Fibroblast of gingiva (primary cell): Measurements from ENCODE around the gene C6orf163.
"Not testable (repeated sequence)": the region's sequence is repeated elsewhere in the genome, so short reads cannot be mapped to it uniquely, and the experiment has no call there.

Experiments
- DNase-seq: peaks from one replicate; pipeline ENCODE4 v3.0.0-alpha.2; 2011; ENCODE audit warnings: low read depth

The C6orf163 gene

DNA sequence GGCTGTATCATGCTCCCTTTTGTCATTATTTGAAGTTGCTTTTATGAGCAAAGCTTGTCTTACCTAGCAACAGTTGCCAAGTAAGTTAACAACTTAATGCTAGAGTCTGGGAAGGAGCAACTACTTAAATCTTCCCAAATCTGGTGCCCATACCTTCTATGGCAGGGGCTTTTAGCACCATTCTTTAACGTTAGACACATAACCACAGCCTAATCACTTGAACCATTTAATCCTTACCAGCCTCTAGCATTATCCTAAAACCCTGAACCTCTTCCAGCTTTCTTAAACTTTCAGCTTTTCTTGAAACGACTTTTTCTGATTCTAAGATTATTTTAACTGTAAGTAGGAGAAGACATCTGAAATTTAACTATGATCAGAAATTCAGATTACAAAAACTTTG is at the start of gene C6orf163:
TSS of gene C6orf163 (plus strand) at position 83 of the 400 bp plus-strand sequence. CDS start at position 370, 287 bp downstream.
- no peak for DNase-seq

- DNase-seq = no peak
Observed at GRCh38 chr6:87297119-87297518, 47.5 kb upstream of the C6orf163 start.

DNA sequence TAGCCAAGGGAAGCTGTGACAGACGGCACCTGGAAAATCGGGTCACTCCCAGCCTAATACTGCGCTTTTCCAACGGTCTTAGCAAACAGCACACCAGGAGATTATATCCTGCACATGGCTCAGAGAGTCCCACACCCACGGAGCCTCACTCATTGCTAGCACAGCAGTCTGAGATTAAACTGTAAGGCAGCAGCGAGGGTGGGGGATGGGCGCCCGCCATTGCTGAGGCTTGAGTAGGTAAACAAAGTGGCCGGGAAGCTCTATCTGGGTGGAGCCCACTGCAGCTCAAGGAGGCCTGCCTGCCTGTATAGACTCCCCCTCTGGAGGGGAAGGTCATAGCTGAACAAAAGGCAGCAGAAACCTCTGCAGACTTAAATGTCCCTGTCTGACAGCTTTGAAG is 43.3 kb upstream of the C6orf163 start:
- not testable (repeated sequence) for DNase-seq

DNA sequence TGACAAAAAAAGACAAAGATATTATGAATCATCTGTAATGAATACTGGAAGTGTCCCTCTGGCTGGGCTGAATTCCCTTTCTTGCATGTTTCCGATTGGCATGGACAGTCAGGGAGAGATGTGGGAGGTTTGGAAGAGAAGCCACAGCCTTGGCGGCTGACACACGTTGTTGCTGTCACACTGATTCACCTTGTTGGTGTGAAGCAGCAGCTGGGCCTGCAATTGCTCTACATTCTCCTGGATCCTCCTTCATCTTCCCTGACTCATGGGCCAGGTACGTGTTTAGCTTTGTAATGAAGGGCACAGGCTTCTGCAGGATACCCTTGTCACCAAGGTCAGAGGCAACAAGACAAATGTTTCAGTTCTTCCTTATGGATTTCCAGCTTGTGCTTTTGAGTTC is 35.6 kb upstream of the C6orf163 start:
- no peak for DNase-seq

- no peak for DNase-seq
Observed at GRCh38 chr6:87312860-87313259, 31.8 kb upstream of the C6orf163 start.

DNA sequence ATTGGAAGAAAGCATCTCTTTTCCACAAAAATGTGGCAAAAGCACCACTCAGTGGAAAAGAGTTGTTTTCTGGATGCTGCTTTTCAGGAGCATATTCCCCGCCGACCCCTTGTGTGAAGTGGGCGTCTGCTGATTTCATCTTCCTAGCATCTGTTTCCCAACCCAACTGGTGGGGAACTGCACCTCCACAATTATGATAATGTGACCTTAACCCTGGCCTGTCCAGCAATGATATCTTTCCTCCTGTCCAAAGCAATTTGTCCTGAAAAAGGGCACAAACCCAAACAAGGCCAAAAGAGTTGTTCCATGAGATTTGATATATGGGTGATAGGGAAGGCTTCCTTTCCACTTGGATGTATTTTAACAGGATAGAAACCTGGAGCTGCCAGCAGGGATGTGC is 29.5 kb upstream of the C6orf163 start:
- DNase-seq = no peak

DNA sequence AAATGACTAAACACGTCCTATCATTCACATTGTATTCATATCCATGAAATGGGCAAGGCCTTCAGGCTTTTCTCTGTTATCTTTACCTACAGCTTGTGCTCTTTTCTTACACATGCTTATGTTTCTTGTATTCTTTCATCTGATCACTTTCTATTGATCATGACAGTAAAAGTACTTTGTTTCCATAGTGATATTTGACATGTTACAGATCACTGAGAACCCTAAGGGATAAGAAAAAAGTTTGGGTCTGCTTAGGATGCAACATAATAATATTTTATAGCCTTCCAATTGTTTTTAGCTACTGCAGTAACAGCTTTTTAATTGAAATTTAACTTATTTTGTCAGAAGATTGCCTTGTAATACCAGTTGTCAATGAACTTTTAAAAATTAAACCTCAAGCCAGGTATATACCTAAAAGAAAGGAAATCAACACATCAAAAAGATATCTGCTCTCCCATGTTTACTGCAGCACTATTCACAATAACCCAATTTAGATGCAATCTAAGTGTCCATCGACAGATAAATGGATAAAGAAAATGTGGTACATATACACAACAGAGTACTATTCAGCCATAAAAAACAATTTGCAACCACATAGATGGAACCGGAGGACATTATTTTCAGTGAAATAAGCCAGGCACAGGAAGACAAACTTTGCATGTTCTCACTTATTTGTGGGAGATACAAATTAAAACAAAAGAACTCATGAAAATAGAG is 25.2 kb upstream of the C6orf163 start:
- no peak for DNase-seq

DNA sequence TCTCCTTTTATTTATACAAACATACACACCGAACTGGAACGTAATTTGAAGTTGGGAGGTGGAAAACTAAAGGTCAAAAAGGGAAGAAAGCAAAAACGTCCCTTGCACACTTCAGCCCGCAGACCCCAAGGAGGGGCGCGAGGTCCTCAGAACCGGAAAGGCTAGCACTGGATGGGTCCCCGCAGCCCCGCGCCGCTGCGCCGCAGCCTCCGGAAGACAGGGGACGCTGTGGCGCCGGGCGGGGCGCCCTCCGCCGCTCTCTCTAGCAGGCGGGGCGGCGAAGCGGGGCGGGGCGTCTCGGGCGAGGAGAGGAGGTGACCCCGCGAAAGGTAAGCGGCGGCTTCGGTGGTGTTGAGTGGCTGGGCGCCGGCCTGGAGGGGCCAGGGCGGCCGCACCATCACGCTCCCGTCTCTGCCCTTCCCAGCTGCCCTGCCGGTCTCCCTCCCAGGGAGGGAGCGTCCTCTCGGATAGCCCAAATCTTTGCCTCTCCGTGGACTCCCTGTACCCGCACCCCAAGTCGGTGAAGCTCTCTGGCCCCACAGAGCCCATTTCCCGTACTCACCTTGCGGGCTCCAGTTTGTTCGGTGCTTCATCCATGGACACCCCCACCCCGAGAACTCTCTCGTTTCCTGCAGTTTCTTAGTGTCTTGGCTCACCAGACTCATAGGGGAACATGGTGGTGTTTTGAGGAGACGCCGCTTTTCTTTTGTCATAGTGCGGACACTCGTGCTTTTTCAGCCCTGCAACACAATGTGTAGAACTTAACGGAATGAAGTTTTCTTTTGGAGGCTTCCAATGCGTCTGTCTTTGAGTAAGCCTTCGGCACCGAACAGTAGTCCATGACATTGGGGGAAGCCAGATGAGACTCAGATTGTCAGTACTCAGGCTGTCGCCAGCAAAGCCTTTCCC is 22.1 kb upstream of the C6orf163 start, which contains the start of gene SMIM8:
TSS of gene SMIM8 (plus strand) at position 285 of the 909 bp plus-strand sequence. CDS start 14,444 bp downstream, outside the sequence.
- DNase-seq = peak; percentile 73

- not testable (repeated sequence) for DNase-seq
Observed at GRCh38 chr6:87323880-87324279, 20.7 kb upstream of the C6orf163 start.

GRCh38 chr6:87330961-87331360 is 13.7 kb upstream of the C6orf163 start:
- DNase-seq = no peak

DNA sequence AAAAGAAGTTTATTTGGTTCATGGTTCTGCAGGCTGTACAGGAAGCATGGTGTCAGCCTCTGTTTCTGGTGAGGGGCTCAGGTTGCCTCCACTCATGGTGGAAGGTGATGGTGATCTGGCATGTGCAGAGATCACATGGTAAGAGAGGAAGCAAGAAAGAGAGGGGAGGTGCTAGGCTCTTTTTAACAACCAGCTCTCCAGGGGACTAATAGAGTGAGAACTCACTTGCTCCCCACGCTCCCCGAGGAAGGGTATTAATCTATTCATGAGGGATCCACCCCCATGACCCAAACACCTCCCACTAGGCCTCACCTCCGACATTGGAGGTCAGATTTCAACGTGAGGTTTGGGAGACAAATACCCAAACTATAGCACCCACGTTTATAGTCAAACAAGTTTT is 11.6 kb upstream of the C6orf163 start:
- DNase-seq = no peak

DNA sequence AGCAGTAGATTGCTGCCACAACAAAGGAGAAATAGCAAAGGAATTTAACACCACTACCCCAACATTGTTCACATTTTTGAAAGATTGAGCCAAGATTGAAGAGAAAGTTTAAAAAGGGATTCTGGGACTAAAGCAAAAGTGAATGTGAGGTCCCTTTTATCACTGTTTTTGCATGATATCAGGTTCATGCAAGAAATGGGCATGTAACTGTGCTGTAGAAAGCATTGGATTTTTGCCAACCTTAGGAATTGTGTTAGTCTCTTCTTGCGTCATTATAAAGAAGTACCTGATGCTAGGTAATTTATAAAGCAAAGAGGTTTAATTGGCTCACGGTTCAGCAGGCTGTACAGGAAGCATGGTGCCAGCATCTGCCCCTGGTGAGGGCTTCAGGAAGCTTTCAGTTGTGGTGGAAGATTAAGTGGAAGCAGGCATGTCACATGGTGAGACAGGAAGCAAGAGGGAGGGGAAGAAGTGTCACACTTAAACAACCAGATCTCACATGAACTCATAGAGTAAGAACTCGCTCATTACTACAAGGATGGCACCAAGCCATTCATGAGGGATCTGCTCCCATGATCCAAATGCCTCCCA is 10.9 kb upstream of the C6orf163 start:
- DNase-seq = no peak

DNA sequence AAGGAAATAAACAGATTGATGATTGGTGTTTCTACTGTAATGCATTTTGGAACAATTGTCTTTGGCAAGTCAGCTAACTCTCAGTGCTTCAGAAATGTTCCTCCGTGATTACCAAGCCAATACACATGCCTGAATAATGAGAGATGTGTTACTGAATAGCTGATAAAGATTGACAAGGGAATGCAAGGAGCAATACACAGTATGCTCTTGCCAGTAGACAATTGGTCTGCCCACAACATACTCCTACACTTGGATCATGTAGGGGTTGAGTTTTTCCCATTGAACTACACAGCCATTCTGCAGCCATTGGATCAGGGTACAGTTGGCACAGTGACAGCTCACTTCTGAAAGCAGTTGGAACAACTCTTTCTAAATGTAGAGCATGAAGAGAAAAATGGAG is 9.9 kb upstream of the C6orf163 start:
- no peak for DNase-seq

DNA sequence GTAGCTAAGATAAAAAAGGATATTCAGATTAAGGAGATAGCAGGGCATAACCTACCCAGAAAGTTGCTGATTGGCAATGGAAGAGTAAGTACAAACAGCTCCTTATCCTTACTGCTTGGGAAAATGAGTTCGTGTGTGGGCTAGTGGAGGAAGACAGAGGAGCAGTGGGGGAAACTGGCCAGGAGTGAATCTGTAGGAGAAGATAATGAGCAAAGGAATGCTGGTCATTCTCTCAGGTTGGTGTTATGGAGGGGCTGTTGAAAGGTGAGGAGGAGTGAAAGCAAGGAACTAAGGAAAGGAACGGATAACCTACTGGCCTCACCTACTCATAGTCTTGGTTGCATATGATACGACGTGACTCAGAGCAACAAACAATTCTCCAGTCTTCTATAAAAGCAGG is 8.2 kb upstream of the C6orf163 start:
- DNase-seq = no peak

DNA sequence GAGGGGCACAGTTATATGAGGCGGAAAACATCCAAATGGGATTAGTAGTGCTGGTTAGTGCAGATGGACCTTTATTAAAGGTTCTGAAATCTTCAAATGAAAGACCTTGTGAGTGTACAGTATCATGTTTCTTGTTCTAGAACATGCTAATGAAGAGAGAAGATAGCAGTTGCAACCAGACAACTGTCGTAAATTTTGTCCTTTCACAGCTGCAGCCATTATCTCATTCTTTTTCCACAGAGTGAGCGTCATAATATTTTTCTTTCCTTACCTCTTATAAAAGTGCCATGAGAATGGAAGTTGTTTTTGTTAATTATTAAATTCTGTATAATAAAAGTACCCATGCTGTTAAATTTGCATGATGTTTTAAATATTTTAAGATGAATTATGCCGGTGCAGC is 4.4 kb upstream of the C6orf163 start:
- no peak for DNase-seq

GRCh38 chr6:87341158-87341557 is 3.5 kb upstream of the C6orf163 start:
- DNase-seq = no peak

DNA sequence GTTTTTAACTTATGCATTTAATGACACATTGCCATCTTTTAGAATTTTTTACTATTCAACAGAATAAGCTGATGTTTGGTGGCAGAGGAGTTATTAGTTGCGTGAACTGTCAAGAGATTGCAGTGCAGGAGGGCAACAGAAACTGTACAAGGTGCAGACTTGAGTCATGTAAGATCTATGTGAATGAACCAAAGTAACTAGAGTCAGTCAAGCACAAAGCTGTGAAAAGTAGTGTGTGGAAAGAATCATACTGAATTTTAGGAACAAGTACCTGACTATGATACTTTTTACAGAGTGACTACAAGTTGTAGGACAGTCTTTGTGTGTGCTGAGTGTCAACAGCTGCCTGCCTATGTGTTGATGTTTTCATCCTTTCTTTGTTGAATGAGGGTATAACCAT is 2.7 kb upstream of the C6orf163 start:
- no peak for DNase-seq

DNA sequence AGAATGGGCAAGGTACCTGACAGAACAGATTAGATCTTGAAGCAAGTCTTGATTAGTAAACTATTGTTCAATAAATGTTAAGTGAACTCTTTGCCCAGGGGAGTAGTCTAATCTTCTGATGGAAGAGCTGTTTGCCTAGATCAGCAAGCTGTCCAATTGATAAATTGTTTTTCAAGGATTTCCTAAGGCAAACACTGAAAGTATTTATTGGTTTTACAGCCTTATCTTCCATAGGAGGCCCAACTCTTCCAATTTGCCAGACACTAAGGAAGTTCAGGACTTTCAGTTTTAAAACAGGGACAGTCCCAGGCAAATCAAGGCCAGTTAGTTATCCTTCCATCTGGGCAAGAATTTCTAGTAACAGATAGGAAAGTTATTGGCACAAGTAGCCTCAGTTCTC is 1.8 kb upstream of the C6orf163 start:
- DNase-seq = no peak

GRCh38 chr6:87346700-87347099 is 2.1 kb downstream of the C6orf163 start:
- DNase-seq = no peak

GRCh38 chr6:87349896-87350295 is 5.3 kb downstream of the C6orf163 start:
- DNase-seq = no peak

DNA sequence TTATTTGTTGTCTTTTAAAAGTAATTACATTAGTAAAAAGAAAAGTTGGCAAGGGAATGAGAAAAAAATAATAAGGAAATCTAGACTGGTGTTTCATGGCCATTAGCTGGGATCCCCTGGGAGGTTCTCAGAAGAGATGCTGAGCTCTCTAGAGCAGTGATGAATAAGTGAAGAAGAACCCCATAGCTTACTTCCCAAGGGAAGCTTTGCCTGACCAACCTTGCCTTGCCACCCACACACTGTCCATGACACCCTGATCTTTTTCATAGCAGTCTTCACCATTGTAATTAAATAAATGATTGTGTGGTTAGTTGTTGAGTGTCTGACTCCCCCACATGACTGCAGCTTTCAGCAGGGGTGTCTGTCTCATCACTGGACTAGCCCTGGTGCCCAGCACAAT is 5.9 kb downstream of the C6orf163 start:
- DNase-seq = no peak

- no peak for DNase-seq
Observed at GRCh38 chr6:87351583-87351982, 7.0 kb downstream of the C6orf163 start.

DNA sequence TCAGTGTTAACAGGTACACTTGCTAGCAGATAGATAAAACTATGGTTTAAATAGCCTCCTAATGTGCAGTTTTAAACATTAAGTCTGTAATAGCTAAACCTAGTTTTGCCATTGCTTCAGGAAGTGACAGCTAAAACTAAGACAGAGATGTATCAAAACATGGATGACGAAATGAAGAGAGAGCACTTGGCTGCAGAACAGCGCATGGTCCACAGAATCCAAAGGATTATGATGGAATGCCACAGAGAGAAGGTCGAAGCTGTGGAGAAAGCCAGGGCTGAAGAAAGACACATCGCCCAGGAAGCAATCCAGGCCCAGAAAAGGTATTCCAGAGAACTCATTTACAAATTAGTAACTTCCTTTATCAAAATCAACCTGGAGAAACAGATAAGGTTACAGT is 11.6 kb downstream of the C6orf163 start:
- no peak for DNase-seq
